ENCODE data around the gene SYT3.

SYT3 gene

GRCh38 chr19:50639121-50640112 is at the start of gene SYT3:
SYT3 (minus strand) TSS chr19:50639881; CDS start chr19:50637411, 2,470 bp downstream.
- H3K27ac ChIP-seq, result no peak within 1 kb of the TSS
- no peak for DNase-seq (ENCODE audit: low read depth, low spot score)

- DNase-seq (ENCODE audit: low read depth, low spot score), result no peak
Observed at GRCh38 chr19:50688766-50689165, 49.1 kb upstream of the SYT3 start.

GRCh38 chr19:50686310-50687032 is 46.8 kb upstream of the SYT3 start:
- H3K27ac ChIP-seq, result no peak overlapping the region
- no peak for DNase-seq (ENCODE audit: low read depth, low spot score)

More at GRCh38 chr19:50688766-50689165, 49.1 kb upstream of the SYT3 start:
- H3K27ac ChIP-seq, result no peak overlapping the region

GRCh38 chr19:50679177-50680125 is 39.8 kb upstream of the SYT3 start:
- DNase-seq (ENCODE audit: low read depth, low spot score), result no peak
- no peak overlapping the region for H3K27ac ChIP-seq

GRCh38 chr19:50678323-50678722 is 38.6 kb upstream of the SYT3 start:
- DNase-seq (ENCODE audit: low read depth, low spot score), result no peak
- no peak overlapping the region for H3K27ac ChIP-seq

GRCh38 chr19:50677636-50678035 is 38.0 kb upstream of the SYT3 start:
- H3K27ac ChIP-seq, result no peak overlapping the region
- DNase-seq (ENCODE audit: low read depth, low spot score), result no peak

GRCh38 chr19:50676625-50677197 is 37.0 kb upstream of the SYT3 start:
- no peak for DNase-seq (ENCODE audit: low read depth, low spot score)
- no peak overlapping the region for H3K27ac ChIP-seq

GRCh38 chr19:50673118-50673517 is 33.4 kb upstream of the SYT3 start:
- no peak overlapping the region for H3K27ac ChIP-seq
- no peak for DNase-seq (ENCODE audit: low read depth, low spot score)

- H3K27ac ChIP-seq, result no peak overlapping the region
- no peak for DNase-seq (ENCODE audit: low read depth, low spot score)
Observed at GRCh38 chr19:50670102-50670380, 30.4 kb upstream of the SYT3 start.

- no peak for DNase-seq (ENCODE audit: low read depth, low spot score)
- no peak overlapping the region for H3K27ac ChIP-seq
Observed at GRCh38 chr19:50669302-50670101, 29.8 kb upstream of the SYT3 start.

- H3K27ac ChIP-seq, result no peak overlapping the region
- DNase-seq (ENCODE audit: low read depth, low spot score), result no peak
Observed at GRCh38 chr19:50668879-50669278, 29.2 kb upstream of the SYT3 start.

GRCh38 chr19:50668416-50668815 is 28.7 kb upstream of the SYT3 start:
- no peak for DNase-seq (ENCODE audit: low read depth, low spot score)
- H3K27ac ChIP-seq, result no peak overlapping the region

- no peak for DNase-seq (ENCODE audit: low read depth, low spot score)
- no peak overlapping the region for H3K27ac ChIP-seq
Observed at GRCh38 chr19:50667759-50668231, 28.1 kb upstream of the SYT3 start.

GRCh38 chr19:50667177-50667758 is 27.6 kb upstream of the SYT3 start:
- H3K27ac ChIP-seq, result no peak overlapping the region
- DNase-seq (ENCODE audit: low read depth, low spot score), result no peak

GRCh38 chr19:50666346-50667176 is 26.9 kb upstream of the SYT3 start:
- DNase-seq (ENCODE audit: low read depth, low spot score), result no peak
- H3K27ac ChIP-seq, result no peak overlapping the region

- H3K27ac ChIP-seq, result no peak overlapping the region
- DNase-seq (ENCODE audit: low read depth, low spot score), result no peak
Observed at GRCh38 chr19:50664204-50664603, 24.5 kb upstream of the SYT3 start.

- no peak overlapping the region for H3K27ac ChIP-seq
Observed at GRCh38 chr19:50663482-50663790, 23.8 kb upstream of the SYT3 start.

More at GRCh38 chr19:50663482-50663790, 23.8 kb upstream of the SYT3 start:
- no peak for DNase-seq (ENCODE audit: low read depth, low spot score)

Measured in epithelial cell of prostate (primary cell).